Esophagus muscularis mucosa (tissue), 4 donors: Measurements from ENCODE around the gene CD47.

Experiments
- CTCF ChIP-seq, 3 experiments: fragments of 200-600 bp in 2 of 3; fragments of 450-650 bp in 1 of 3; sonication (generic) in 2 of 3; IDR thresholded peaks; one replicate each; pipeline ENCODE4 v1.5.1; 2017 to 2019; ENCODE audit warnings: antibody characterized with exemption in 3 of 3, mild to moderate bottlenecking in 2 of 3, moderate library complexity in 1 of 3
- EP300 ChIP-seq: sonication (generic); formaldehyde crosslinking; IDR thresholded peaks from one replicate; pipeline ENCODE4 v1.6.1; 2017; ENCODE audit warnings: antibody characterized with exemption
- POLR2A ChIP-seq: fragments of 450-650 bp; IDR thresholded peaks from one replicate; pipeline ENCODE4 v1.6.1; 2017; ENCODE audit warnings: antibody characterized with exemption, moderate library complexity, mild to moderate bottlenecking, low read depth
- POLR2AphosphoS5 ChIP-seq, 2 donors: sonication (generic); formaldehyde crosslinking; IDR thresholded peaks; one replicate each; pipeline ENCODE4 v1.6.1; 2017; ENCODE audit warnings: antibody characterized with exemption in 2 of 2

DNA sequence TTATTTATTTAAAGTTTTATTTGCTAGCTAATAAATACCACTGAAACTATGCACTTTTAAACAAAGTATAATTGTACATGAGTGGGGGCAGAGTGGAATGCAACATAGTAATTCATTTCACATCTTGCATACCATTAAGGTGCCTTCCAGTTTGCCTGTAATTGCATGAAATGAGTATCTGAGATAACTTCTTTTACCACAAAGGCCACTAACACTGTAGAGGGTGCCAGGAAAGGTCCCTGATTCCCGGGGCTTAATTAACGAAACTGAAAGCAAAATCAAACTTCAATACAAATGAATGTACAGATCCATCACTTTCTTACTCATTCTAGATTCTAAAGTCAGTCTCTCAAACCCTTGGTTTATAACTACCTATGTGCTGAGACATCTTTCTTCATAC lies 2.1 kb downstream of the CD47 start:
- TF ChIP-seq POLR2A (no peak), CTCF (IDR thresholded peaks at IDR 0.05) (no peak), EP300 (no peak), POLR2AphosphoS5 (IDR thresholded peaks at IDR 0.05) (no peak)
